SJSA1 (cell line): ENCODE results near the gene TMF1. TPM values are rescaled to one million over a fixed set of nuclear protein-coding genes. Genes with fewer than 3 reads are reported as not detected.

Experiments used
- DNase-seq, 2 experiments: peaks; one replicate each; pipeline ENCODE4 v3.0.0-alpha.2; 2015 to 2020; ENCODE audit warnings: low spot score in 2 of 2, low read depth in 1 of 2
- H3K27ac ChIP-seq: fragments of 250-450 bp; sonication (Bioruptor Pico); 2 replicates; pipeline ENCODE4 v1.5.1; 2020; ENCODE audit warnings: mild to moderate bottlenecking, moderate library complexity
- H3K27me3 ChIP-seq: fragments of 250-450 bp; sonication (Bioruptor Pico); replicated peaks from 2 replicates; pipeline ENCODE4 v1.5.1; 2020; ENCODE audit warnings: mild to moderate bottlenecking, moderate library complexity
- H3K36me3 ChIP-seq: fragments of 250-450 bp; sonication (Bioruptor Pico); 2 replicates; pipeline ENCODE4 v1.5.1; 2020; ENCODE audit warnings: mild to moderate bottlenecking
- H3K4me1 ChIP-seq: fragments of 250-450 bp; sonication (Bioruptor Pico); replicated peaks from 2 replicates; pipeline ENCODE4 v1.6.1; 2021; ENCODE audit warnings: mild to moderate bottlenecking
- H3K4me3 ChIP-seq: fragments of 250-450 bp; sonication (Bioruptor Pico); 2 replicates; pipeline ENCODE4 v1.5.1; 2020; ENCODE audit warnings: mild to moderate bottlenecking
- H3K9me3 ChIP-seq: fragments of 250-450 bp; sonication (Bioruptor Pico); replicated peaks from 2 replicates; pipeline ENCODE4 v1.5.1; 2020; ENCODE audit warnings: mild to moderate bottlenecking
- total RNA-seq: library from RNA; depleted of rRNA; stranded (reverse); fragments of >200 nt; shearing (Covaris generic); gene quantifications from 2 replicates; pipeline ENCODE4 v1.2.3, GENCODE V29; 2014

Gene TMF1
- total RNA-seq, 1 experiment from 2014 or later: 19.5 TPM

- Histone ChIP-seq H3K4me1 (peaks cover 86% of the 10 kb centered on the region), H3K27ac (peak overlapping the region; percentile 96), H3K4me3 (peak overlapping the region; percentile 74), H3K36me3 (peaks cover 10% of the 10 kb centered on the region; the same call in 1 of the 2 replicates), H3K9me3 (no peaks in the 10 kb centered on the region), H3K27me3 (no peaks in the 10 kb centered on the region)
- peak; percentile 73 to 83 for DNase-seq
Observed at GRCh38 chr3:69085833-69086722, 33.9 kb upstream of the TMF1 start.

GRCh38 chr3:69085168-69085832 lies 33.2 kb upstream of the TMF1 start:
- peak; percentile 30 to 38 for DNase-seq
- Histone ChIP-seq H3K4me1 (peaks cover 83% of the 10 kb centered on the region), H3K4me3 (peak overlapping the region; percentile 74), H3K27me3 (no peaks in the 10 kb centered on the region), H3K27ac (peak overlapping the region; percentile 96), H3K36me3 (peaks cover 10% of the 10 kb centered on the region; the same call in 1 of the 2 replicates), H3K9me3 (no peaks in the 10 kb centered on the region)

GRCh38 chr3:69084326-69085167 lies 32.4 kb upstream of the TMF1 start, which contains the start of gene ARL6IP5:
Gene ARL6IP5, plus strand, starts transcription at chr3:69084937. Its CDS starts 111 bp downstream, at chr3:69085048.
- H3K27me3 ChIP-seq: no peaks in the 10 kb centered on the region
- DNase-seq: peak; percentile 82 to 89
- peak within 1 kb of the TSS; percentile 74 for H3K4me3 ChIP-seq
- no peaks in the 10 kb centered on the region for H3K9me3 ChIP-seq
- H3K36me3 ChIP-seq: peaks cover 14% of the 10 kb centered on the region
- H3K27ac ChIP-seq: peak within 1 kb of the TSS; percentile 96
- peaks cover 79% of the 10 kb centered on the region for H3K4me1 ChIP-seq

- Histone ChIP-seq H3K27ac (peak overlapping the region; percentile 96), H3K4me3 (no peak overlapping the region), H3K4me1 (peaks cover 69% of the 10 kb centered on the region), H3K36me3 (peaks cover 16% of the 10 kb centered on the region), H3K27me3 (no peaks in the 10 kb centered on the region), H3K9me3 (no peaks in the 10 kb centered on the region)
- peak; percentile 62 to 66 for DNase-seq
Observed at GRCh38 chr3:69082805-69083204, 30.7 kb upstream of the TMF1 start.

- H3K27ac ChIP-seq: peak overlapping the region; percentile 96
- H3K4me3 ChIP-seq: no peak overlapping the region
- peaks cover 17% of the 10 kb centered on the region for H3K36me3 ChIP-seq
- no peaks in the 10 kb centered on the region for H3K9me3 ChIP-seq
- no peaks in the 10 kb centered on the region for H3K27me3 ChIP-seq
- peak in 1 of 2 experiments; percentile 22 for DNase-seq
- peaks cover 64% of the 10 kb centered on the region for H3K4me1 ChIP-seq
Observed at GRCh38 chr3:69082361-69082760, 30.2 kb upstream of the TMF1 start.

- no peaks in the 10 kb centered on the region for H3K9me3 ChIP-seq
- H3K4me3 ChIP-seq: no peak overlapping the region
- peak; percentile 31 to 47 for DNase-seq
- H3K4me1 ChIP-seq: peaks cover 58% of the 10 kb centered on the region
- no peaks in the 10 kb centered on the region for H3K27me3 ChIP-seq
- H3K27ac ChIP-seq: peak overlapping the region; percentile 96
- peaks cover 17% of the 10 kb centered on the region for H3K36me3 ChIP-seq
Observed at GRCh38 chr3:69081583-69082262, 29.6 kb upstream of the TMF1 start.

GRCh38 chr3:69080233-69080920 lies 28.2 kb upstream of the TMF1 start, which contains the start of gene UBA3:
Gene UBA3, minus strand, starts transcription at chr3:69080365. Its CDS starts 12 bp downstream, at chr3:69080353.
- peak; percentile 18 to 85 for DNase-seq
- Histone ChIP-seq H3K4me1 (peaks cover 47% of the 10 kb centered on the region), H3K4me3 (peak within 1 kb of the TSS; percentile 69), H3K36me3 (peaks cover 17% of the 10 kb centered on the region), H3K9me3 (no peaks in the 10 kb centered on the region), H3K27ac (peak within 1 kb of the TSS; percentile 56), H3K27me3 (no peaks in the 10 kb centered on the region)

- Histone ChIP-seq H3K36me3 (peaks cover 17% of the 10 kb centered on the region), H3K4me1 (peaks cover 45% of the 10 kb centered on the region), H3K4me3 (peak overlapping the region; percentile 69), H3K9me3 (no peaks in the 10 kb centered on the region), H3K27me3 (no peaks in the 10 kb centered on the region), H3K27ac (peak overlapping the region; percentile 56)
- DNase-seq: no peak
Observed at GRCh38 chr3:69079269-69080159, 27.4 kb upstream of the TMF1 start.

- no peaks in the 10 kb centered on the region for H3K4me1 ChIP-seq
- no peaks in the 10 kb centered on the region for H3K27me3 ChIP-seq
- H3K36me3 ChIP-seq: peaks cover 48% of the 10 kb centered on the region
- H3K9me3 ChIP-seq: no peaks in the 10 kb centered on the region
- no peak overlapping the region for H3K27ac ChIP-seq
- no peak overlapping the region for H3K4me3 ChIP-seq
- DNase-seq: no peak
Observed at GRCh38 chr3:69072928-69073327, 20.8 kb upstream of the TMF1 start.

- no peaks in the 10 kb centered on the region for H3K4me1 ChIP-seq
Observed at GRCh38 chr3:69066121-69066520, 14.0 kb upstream of the TMF1 start.

GRCh38 chr3:69065318-69065964 lies 13.3 kb upstream of the TMF1 start:
- DNase-seq: no peak
- Histone ChIP-seq H3K27ac (no peak overlapping the region), H3K36me3 (peaks cover 55% of the 10 kb centered on the region), H3K4me3 (no peak overlapping the region), H3K9me3 (no peaks in the 10 kb centered on the region), H3K4me1 (no peaks in the 10 kb centered on the region), H3K27me3 (no peaks in the 10 kb centered on the region)

More at GRCh38 chr3:69066121-69066520, 14.0 kb upstream of the TMF1 start:
- H3K9me3 ChIP-seq: no peaks in the 10 kb centered on the region
- no peak for DNase-seq
- peaks cover 55% of the 10 kb centered on the region for H3K36me3 ChIP-seq
- no peak overlapping the region for H3K27ac ChIP-seq
- no peak overlapping the region for H3K4me3 ChIP-seq
- H3K27me3 ChIP-seq: no peaks in the 10 kb centered on the region
